Measurements from ENCODE around the gene PJA2.

DNA sequence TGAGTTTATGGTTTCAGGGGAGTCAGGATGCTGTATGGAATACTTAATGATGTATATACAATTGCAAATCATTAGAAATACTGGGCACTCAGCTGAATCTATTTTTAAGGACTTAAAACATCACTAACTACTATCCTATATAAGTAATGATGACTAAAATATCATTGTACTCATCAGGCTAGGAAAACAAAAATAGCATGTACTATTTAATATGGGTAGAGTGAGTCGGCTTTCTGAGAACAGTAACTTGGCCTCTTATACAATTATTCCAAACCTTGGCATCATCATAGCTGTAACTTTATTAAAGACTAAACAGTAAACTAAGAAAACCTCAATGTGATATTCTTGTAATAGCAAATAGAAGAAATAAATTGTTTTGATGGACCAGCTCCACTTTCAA is 94.5 kb downstream of the PJA2 start:
- TF ChIP-seq, protein P1, sequence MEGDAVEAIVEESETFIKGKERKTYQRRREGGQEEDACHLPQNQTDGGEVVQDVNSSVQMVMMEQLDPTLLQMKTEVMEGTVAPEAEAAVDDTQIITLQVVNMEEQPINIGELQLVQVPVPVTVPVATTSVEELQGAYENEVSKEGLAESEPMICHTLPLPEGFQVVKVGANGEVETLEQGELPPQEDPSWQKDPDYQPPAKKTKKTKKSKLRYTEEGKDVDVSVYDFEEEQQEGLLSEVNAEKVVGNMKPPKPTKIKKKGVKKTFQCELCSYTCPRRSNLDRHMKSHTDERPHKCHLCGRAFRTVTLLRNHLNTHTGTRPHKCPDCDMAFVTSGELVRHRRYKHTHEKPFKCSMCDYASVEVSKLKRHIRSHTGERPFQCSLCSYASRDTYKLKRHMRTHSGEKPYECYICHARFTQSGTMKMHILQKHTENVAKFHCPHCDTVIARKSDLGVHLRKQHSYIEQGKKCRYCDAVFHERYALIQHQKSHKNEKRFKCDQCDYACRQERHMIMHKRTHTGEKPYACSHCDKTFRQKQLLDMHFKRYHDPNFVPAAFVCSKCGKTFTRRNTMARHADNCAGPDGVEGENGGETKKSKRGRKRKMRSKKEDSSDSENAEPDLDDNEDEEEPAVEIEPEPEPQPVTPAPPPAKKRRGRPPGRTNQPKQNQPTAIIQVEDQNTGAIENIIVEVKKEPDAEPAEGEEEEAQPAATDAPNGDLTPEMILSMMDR (IDR thresholded peaks at IDR 0.05; ENCODE audit: poor library complexity), result no peak
- no peak for TF ChIP-seq EZH2 (IDR thresholded peaks at IDR 0.05; ENCODE audit: borderline replicate concordance)

All from hepatocyte (in vitro differentiated cells).